ENCODE data around the gene ULK2. TPM values are rescaled to one million over a fixed set of nuclear protein-coding genes. Genes with fewer than 3 reads are reported as not detected.

Gene ULK2
- total RNA-seq, 1 donor from 2014 or later: 13.1 TPM

DNA sequence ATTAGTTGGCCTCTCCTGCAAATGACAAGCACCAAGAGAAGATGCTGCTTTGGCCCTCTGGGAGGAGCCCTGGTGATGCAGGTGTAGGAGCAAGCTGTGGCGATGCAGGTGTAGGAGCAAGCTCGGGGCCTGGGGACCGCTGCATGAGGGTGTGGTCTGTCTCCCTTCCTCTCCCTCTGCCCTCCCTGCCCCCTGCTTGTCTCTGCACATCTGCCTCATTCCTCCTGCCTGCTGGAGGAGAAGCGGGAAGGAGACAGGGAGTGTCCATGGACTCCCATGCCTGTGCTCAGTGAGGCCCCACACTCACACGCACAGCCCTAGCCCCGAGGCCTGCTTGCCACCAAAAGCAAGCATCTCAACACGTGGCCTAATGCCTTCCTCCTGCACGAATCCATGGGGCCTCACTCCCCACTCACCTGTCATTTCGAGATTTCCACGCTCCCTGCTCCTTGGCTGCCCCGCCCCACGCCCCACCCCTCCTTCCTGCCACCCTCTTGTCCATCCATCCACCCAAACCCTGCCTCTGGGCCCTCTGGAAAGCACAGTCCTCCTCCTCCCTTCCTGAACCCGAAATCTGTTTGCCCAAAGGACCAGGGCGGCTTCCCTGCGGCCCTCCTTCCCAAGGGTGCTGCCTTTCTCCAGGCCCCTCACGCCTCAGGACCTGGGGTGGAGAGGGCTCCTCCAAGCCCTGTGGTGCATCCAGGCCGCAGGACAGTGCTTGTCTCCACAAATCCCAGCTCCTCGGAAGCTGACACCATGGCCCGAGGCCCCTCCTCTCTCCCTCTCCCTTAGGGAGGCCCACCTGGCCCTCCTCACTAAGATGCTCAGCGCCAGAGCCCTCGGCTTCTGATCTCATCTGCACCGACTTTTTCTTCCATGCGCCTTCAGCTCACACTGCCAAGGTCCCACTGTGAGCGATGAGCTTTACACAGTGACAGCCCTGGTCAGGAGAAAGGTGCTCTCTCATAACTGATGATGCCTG lies 107.9 kb downstream of the ULK2 start:
- Mint-ChIP-seq H3K4me3 (ENCODE audit: low read depth) (no peak overlapping the region), H3K27me3 (ENCODE audit: low read depth) (peaks cover 4% of the 10 kb centered on the region), H3K4me1 (ENCODE audit: low read depth) (no peaks in the 10 kb centered on the region), H3K36me3 (ENCODE audit: low read depth) (no peaks in the 10 kb centered on the region), H3K27ac (no peak overlapping the region), H3K9me3 (no peaks in the 10 kb centered on the region)
- no peak for DNase-seq (ENCODE audit: low spot score)
- intact Hi-C loops (cut with micrococcal nuclease): loop anchor here (10.0 kb wide), 2 partner anchors 115 to 385 kb away; partner anchors contain the start of genes ALDH3A2 and MAPK7

DNA sequence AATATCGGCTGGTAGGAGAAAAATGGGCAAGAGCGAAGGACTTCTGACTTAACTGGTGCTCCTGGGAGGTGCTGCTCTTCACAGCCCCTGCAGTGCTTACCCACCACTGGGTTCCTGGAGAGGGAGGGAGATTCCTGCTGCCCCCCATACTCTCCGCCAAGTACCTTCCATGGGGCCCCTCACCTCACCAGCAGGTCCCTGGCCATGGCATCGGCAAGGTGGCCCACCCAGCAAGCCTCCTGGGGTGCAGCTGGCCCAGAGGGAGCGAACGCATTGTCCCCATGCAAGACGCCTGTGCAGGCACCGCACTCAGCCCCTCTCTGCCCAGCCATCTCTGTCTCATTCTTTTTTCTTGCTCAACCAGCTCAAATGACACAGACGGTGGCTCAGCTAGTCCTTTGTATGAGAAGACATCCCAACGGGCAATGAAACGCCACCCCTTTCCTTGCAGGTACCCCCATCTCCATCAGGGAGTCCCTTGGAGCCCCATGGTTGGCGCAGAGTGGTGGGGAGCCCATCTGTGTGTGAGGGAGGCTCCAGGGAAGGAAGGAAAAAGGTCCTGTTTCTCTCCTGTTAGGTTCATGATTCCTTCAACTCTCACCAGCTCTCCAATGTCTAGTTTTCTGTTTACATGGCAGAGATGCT lies 110.1 kb downstream of the ULK2 start:
- intact Hi-C loops (cut with micrococcal nuclease): no loop called here
- Mint-ChIP-seq H3K4me3 (ENCODE audit: low read depth) (no peak overlapping the region), H3K27me3 (ENCODE audit: low read depth) (peaks cover 5% of the 10 kb centered on the region), H3K27ac (no peak overlapping the region), H3K9me3 (no peaks in the 10 kb centered on the region), H3K36me3 (ENCODE audit: low read depth) (no peaks in the 10 kb centered on the region), H3K4me1 (ENCODE audit: low read depth) (no peaks in the 10 kb centered on the region)
- DNase-seq (ENCODE audit: low spot score): no peak

DNA sequence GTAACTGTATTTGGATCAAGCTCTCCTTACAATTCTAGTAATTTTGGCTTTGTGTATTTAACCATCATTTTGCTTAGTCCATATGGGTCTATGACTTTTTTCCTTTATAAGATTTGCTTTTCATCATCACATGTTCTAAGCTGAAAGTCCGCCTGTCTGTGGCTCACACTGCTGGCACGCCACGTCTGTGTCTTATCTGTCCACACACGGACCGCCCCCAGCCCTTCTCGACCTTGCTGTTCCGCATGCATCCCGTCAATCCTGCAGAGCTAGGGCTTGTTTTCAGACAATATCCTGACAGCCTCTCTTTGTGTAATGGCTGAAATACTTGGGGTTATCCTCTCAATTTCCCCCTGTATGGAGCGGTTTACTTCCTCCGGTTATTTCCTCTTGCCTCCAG lies 111.2 kb downstream of the ULK2 start:
- no peak for DNase-seq (ENCODE audit: low spot score)
- no peaks in the 10 kb centered on the region for H3K36me3 Mint-ChIP-seq (ENCODE audit: low read depth)
- no peak overlapping the region for H3K27ac Mint-ChIP-seq
- intact Hi-C loops (cut with micrococcal nuclease): no loop called here
- H3K4me1 Mint-ChIP-seq (ENCODE audit: low read depth): no peaks in the 10 kb centered on the region
- H3K27me3 Mint-ChIP-seq (ENCODE audit: low read depth): peaks cover 8% of the 10 kb centered on the region
- no peak overlapping the region for H3K4me3 Mint-ChIP-seq (ENCODE audit: low read depth)
- no peaks in the 10 kb centered on the region for H3K9me3 Mint-ChIP-seq

DNA sequence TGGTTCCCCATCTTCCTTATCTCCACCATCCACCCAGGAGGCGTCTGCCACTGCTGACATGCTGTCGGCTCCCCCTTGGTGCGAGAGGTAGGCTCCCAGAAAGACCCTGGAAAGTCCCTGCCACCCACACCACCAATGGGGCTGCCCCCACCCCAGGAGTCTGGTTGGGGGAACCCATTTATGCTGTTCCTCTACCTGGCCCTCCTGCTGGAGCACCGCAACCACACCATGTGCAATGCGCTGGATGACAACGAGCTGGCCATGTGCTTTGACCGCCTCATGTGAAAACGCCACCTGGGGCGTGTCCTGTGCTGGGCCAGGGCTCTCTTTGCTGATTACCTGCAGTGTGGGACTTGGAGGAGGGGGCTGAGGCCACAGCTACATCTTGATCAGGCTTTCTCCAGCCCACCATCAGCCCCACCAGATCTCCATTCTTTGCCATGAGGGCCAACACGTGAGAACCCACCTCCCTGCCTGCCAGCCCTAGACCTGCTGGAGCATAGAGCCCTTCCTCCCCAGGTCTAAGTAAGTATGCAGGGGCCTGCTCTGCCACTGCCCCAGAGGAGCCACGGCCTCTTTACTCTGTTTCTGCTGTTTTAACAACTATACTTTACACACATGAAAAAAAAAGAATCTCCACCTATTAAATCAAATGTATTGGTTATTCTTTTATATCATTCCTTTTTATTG lies 111.8 kb downstream of the ULK2 start:
- Mint-ChIP-seq H3K4me3 (ENCODE audit: low read depth) (no peak overlapping the region), H3K36me3 (ENCODE audit: low read depth) (no peaks in the 10 kb centered on the region), H3K4me1 (ENCODE audit: low read depth) (no peaks in the 10 kb centered on the region), H3K27me3 (ENCODE audit: low read depth) (peaks cover 8% of the 10 kb centered on the region), H3K27ac (no peak overlapping the region), H3K9me3 (no peaks in the 10 kb centered on the region)
- intact Hi-C loops (cut with micrococcal nuclease): no loop called here
- no peak for DNase-seq (ENCODE audit: low spot score)

DNA sequence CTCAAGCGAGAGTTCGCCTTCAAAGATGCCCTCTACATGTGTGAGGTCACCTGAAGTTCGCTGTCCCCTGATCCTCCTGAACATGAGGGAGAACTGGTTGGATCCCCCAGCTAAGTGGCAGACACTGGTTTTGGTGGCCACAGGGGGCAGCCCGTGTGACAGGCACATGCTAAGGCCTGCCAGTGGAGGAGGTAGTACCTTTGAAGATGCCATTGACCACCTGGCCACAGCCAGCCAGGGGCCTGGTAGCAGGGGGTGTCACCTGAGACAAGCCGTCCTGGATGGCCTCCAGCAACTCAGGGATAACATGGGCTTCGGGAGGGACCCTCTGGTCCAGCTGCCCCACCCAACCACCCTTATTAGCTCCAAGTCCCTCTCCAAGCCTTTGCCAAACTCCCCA lies 112.3 kb downstream of the ULK2 start:
- peaks cover 6% of the 10 kb centered on the region for H3K27me3 Mint-ChIP-seq (ENCODE audit: low read depth)
- no peak overlapping the region for H3K27ac Mint-ChIP-seq
- H3K9me3 Mint-ChIP-seq: no peaks in the 10 kb centered on the region
- no peaks in the 10 kb centered on the region for H3K36me3 Mint-ChIP-seq (ENCODE audit: low read depth)
- H3K4me3 Mint-ChIP-seq (ENCODE audit: low read depth): no peak overlapping the region
- no peak for DNase-seq (ENCODE audit: low spot score)
- no peaks in the 10 kb centered on the region for H3K4me1 Mint-ChIP-seq (ENCODE audit: low read depth)
- intact Hi-C loops (cut with micrococcal nuclease): no loop called here

DNA sequence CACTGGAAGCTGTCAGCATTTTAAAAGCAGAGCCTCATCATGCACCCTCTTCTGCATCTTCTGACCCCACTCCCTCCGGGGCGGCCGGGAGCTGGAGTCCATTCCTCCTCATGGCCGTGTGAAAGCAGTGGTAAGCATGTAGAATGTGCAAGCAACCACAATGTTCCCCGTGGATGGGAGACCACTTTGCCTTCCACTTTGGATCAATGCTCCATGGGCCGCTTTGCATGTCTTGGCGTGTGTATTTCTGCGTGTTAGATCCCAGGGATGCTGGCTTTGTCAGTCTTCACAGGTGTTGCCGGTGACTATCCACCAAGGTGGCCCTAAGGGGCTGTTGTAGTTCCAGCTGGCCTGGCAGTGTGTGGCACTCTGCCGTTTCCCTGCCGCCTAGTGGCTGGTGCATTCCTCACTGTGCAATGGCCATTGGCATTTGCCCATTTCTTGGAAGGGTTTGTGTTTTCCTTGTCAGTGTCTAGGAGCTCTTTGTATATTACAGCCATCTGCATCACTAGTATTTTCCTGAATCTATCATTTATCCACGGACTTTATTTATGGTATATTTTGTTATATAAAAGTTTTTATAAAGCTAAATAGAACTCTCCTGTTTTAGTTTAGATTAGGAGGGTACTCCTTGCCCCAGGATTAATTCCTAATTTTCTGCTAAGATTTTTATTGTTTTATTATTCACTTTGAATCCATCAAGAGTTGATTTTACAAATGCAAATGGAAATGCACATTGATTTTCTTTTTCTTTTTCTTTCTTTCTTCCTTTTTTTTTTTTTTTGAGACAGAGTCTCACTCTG lies 113.9 kb downstream of the ULK2 start:
- DNase-seq (ENCODE audit: low spot score): no peak
- Mint-ChIP-seq H3K4me1 (ENCODE audit: low read depth) (no peaks in the 10 kb centered on the region), H3K27me3 (ENCODE audit: low read depth) (peaks cover 4% of the 10 kb centered on the region), H3K9me3 (no peaks in the 10 kb centered on the region), H3K27ac (no peak overlapping the region), H3K4me3 (ENCODE audit: low read depth) (no peak overlapping the region), H3K36me3 (ENCODE audit: low read depth) (no peaks in the 10 kb centered on the region)
- intact Hi-C loops (cut with micrococcal nuclease): no loop called here

DNA sequence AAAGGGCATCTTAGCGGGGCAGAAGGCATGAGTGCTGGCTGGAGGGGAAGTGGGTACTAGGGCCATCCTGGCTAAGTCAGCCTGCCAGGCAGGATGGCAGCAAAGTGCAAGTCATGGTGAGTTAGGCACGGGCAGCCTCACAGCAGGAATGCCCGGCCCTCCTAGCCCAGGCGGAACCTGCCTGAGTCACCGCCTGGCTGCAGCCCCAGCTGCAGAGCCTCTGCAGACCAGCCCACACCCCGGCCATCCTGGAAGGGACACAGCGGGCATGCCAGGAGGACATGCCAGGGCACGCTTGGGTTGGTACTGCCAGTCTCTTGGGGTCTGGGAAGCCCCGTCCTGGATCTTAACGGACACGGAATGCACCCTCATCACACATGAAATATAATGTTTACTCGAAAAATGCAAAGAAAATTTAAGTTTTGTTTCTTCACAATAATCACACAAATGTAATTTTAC lies 114.7 kb downstream of the ULK2 start:
- intact Hi-C loops (cut with micrococcal nuclease): no loop called here
- Mint-ChIP-seq H3K4me1 (ENCODE audit: low read depth) (no peaks in the 10 kb centered on the region), H3K27me3 (ENCODE audit: low read depth) (peaks cover 4% of the 10 kb centered on the region), H3K27ac (no peak overlapping the region), H3K4me3 (ENCODE audit: low read depth) (no peak overlapping the region), H3K36me3 (ENCODE audit: low read depth) (no peaks in the 10 kb centered on the region), H3K9me3 (no peaks in the 10 kb centered on the region)
- no peak for DNase-seq (ENCODE audit: low spot score)

DNA sequence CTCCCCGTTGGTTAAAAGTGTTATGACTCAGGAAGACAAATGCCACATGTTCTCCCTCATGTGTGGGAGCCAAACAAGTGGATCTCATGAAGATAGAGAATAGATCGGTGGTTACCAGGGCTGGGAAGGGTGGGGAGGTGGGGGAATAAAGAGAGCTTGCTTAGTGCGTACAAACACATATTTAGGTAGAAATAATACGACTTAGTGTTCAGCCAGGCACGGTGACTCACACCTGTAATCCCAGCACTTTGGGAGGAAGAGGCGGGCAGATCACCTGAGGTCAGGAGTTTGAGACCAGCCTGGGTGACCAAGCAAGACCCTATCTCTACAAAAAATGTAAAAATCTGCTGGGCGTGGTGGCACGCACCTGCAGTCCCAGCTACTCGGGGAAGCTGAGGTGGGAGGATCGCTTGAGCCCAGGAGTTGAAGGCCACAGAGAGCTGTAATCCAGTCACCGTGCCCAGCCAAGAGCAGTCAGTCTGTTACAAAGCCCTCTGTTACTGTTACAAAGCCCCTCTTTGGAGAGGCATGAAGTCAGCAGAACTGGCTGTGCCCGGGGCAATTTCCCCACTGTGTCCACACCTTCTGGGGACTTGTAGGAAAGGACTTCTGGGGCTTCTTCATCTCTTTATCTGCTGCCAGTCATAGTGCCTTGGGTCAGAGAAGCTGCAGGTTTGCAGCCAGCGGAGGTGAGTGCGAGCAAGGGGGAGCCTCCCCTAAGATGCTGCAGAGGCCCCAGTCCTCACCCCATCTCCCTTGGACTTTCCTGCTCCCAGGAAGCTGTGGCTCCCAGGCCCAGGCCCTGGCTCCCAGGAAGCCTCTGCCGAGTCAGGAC lies 115.3 kb downstream of the ULK2 start:
- H3K4me1 Mint-ChIP-seq (ENCODE audit: low read depth): no peaks in the 10 kb centered on the region
- H3K27me3 Mint-ChIP-seq (ENCODE audit: low read depth): peaks cover 4% of the 10 kb centered on the region
- H3K4me3 Mint-ChIP-seq (ENCODE audit: low read depth): no peak overlapping the region
- no peaks in the 10 kb centered on the region for H3K36me3 Mint-ChIP-seq (ENCODE audit: low read depth)
- no peak overlapping the region for H3K27ac Mint-ChIP-seq
- H3K9me3 Mint-ChIP-seq: no peaks in the 10 kb centered on the region
- intact Hi-C loops (cut with micrococcal nuclease): no loop called here
- no peak for DNase-seq (ENCODE audit: low spot score)

DNA sequence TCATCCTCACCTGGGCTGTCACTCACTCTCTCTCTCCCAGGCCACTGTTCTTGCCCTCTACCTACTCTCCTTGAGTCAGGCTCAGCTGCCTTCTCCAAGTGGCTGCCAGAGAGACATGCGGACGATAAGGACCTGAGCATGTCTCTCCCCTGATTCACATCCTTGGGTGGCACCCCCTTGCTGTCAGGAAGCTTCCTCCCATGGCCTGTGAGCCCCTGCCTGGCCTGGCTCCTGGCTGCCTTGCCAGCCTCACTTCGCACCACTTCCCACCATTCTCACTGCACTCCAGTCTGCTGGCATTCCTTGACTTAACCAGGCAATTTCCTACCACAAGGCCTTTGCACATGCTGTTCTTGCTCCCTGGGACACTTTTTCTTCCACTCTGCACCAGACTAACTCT lies 116.9 kb downstream of the ULK2 start:
- no peaks in the 10 kb centered on the region for H3K4me1 Mint-ChIP-seq (ENCODE audit: low read depth)
- peaks cover 6% of the 10 kb centered on the region for H3K27me3 Mint-ChIP-seq (ENCODE audit: low read depth)
- intact Hi-C loops (cut with micrococcal nuclease): no loop called here
- H3K27ac Mint-ChIP-seq: no peak overlapping the region
- no peak for DNase-seq (ENCODE audit: low spot score)
- no peaks in the 10 kb centered on the region for H3K9me3 Mint-ChIP-seq
- H3K4me3 Mint-ChIP-seq (ENCODE audit: low read depth): no peak overlapping the region
- no peaks in the 10 kb centered on the region for H3K36me3 Mint-ChIP-seq (ENCODE audit: low read depth)

DNA sequence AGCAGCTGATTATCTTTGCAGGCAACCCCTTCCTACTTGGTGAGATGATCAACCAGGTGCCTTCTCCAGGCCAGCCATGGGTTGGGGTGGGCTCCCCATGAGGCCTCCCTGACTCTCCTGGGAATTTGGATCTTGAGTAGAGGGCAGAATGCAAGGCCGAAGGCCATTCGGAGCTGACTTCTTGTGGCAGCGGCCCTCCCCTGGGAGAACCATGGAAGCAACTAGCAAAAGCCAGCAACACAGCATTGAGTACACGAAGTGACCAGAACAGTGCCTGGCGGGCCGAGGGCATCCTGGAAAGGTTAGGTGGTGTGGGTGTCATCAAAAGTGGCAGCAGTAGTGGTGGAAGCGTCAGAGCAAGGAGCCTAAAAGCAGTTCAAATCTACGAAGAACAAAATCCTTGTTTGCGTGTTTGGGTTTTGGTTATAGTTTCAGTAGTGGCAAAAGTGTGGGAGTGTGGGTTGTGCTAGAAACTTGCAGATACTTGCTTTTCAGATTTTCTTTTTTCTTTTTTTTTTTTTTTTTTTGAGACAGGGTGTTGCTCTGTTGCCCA lies 117.6 kb downstream of the ULK2 start:
- peaks cover 6% of the 10 kb centered on the region for H3K27me3 Mint-ChIP-seq (ENCODE audit: low read depth)
- intact Hi-C loops (cut with micrococcal nuclease): no loop called here

DNA sequence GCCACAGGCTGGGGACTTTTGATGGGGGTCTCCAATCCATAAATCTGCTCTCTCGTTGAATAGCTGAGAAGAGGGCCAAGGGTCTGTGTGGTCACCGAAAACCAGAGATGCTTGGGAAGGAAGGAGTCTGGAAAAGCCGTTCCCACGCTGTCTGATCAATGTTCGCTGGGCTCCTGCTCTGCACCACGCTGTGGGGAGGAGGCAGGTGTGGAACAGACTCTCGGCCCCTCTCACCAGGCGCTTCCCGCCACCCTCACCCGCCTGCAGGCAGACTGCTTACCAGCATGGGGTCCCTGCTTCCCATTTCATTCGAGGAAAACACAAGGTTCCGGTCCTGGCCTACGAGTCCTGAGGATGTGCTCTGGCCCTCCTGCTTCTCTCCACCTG lies 118.9 kb downstream of the ULK2 start:
- H3K36me3 Mint-ChIP-seq (ENCODE audit: low read depth): no peaks in the 10 kb centered on the region
- H3K27me3 Mint-ChIP-seq (ENCODE audit: low read depth): peaks cover 6% of the 10 kb centered on the region
- H3K4me1 Mint-ChIP-seq (ENCODE audit: low read depth): no peaks in the 10 kb centered on the region
- H3K27ac Mint-ChIP-seq: no peak overlapping the region
- no peak for DNase-seq (ENCODE audit: low spot score)
- H3K9me3 Mint-ChIP-seq: no peaks in the 10 kb centered on the region
- H3K4me3 Mint-ChIP-seq (ENCODE audit: low read depth): no peak overlapping the region
- intact Hi-C loops (cut with micrococcal nuclease): no loop called here

More for the DNA sequence above, 117.6 kb downstream of the ULK2 start:
- no peaks in the 10 kb centered on the region for H3K4me1 Mint-ChIP-seq (ENCODE audit: low read depth)
- DNase-seq (ENCODE audit: low spot score): no peak
- H3K4me3 Mint-ChIP-seq (ENCODE audit: low read depth): no peak overlapping the region
- no peak overlapping the region for H3K27ac Mint-ChIP-seq
- H3K36me3 Mint-ChIP-seq (ENCODE audit: low read depth): no peaks in the 10 kb centered on the region
- H3K9me3 Mint-ChIP-seq: no peaks in the 10 kb centered on the region

Data from activated T-helper 2 cell treated with anti-CD3 and anti-CD28 coated beads, Interferon-gamma antibody, Interleukin-2, Interleukin-4, amounts not matched to agents 10 μg/mL and 5 μg/mL and 100 μg/mL, durations not matched to agents 14 hours and 24 hours and 36 hours (primary cell).